Vagina (tissue), 2 donors: ENCODE data around the gene HRH1.

Source experiments
- CTCF ChIP-seq, 3 experiments: fragments of 450-650 bp in 2 of 3; fragments of 200-600 bp in 1 of 3; sonication (generic) in 1 of 3; IDR thresholded peaks; one replicate each; pipeline ENCODE4 v1.5.1; 2017 to 2019; ENCODE audit warnings: antibody characterized with exemption in 3 of 3, mild to moderate bottlenecking in 2 of 3, moderate library complexity in 2 of 3
- POLR2AphosphoS5 ChIP-seq, 2 donors: sonication (generic); formaldehyde crosslinking; IDR thresholded peaks; one replicate each; pipeline ENCODE4 v1.9.0; 2017; ENCODE audit warnings: antibody characterized with exemption in 2 of 2, mild to moderate bottlenecking in 2 of 2, low read depth in 1 of 2; ENCODE audit not compliant: insufficient read depth in 1 of 2

DNA sequence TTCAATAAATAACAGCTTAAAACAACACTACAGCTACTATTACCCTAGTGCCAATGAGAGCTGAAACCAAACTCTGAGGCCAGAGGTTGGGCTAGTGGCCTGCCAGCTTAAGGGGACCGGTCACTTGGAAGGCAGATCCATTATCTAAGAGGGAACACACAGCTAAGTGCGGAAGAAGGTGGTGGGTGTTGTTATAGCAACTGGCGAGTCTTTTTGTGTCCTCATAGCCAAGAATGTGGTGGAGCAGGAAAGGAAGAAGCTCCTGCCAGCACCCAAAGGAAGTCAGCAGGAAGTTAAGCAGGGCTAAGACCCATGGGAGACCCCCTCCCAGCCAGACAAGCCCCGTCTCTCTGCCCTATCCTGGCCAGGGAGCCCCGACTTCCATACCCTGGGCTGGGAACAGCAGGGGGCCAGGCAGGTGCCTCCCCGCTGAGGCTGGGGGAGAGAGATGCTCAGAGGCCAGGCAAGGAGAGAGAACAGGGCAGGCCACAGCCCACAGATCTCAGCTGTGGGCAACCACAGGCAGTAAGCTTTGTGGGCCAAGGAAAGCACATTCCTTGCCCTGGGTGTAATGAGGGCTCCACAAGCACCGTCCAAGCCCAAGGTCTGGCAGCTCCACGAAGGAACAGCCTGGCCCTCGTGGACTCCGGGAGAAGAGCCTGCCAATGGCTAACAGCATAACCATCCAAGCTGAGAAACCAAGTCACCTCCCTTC, 34.0 kb upstream of the HRH1 start:
- TF ChIP-seq CTCF (IDR thresholded peaks at IDR 0.05): no peak
- TF ChIP-seq POLR2AphosphoS5 (IDR thresholded peaks at IDR 0.05; ENCODE audit: insufficient read depth in 1 of 2, low read depth in 1 of 2): no peak
